Measurements from ENCODE around the gene SF3A1.

SF3A1 gene

GRCh38 chr22:30386960-30387827, 30.5 kb upstream of the SF3A1 start, which contains the start of gene RNF215:
RNF215 (minus strand) TSS chr22:30387411; CDS start chr22:30387313, 98 bp downstream.
- in situ Hi-C loops (cut with HindIII; ENCODE audit: low sequenced_read_pairs) = no loop called here

- in situ Hi-C loops (cut with HindIII; ENCODE audit: low sequenced_read_pairs) = no loop called here
Observed at GRCh38 chr22:30386608-30386959, 29.9 kb upstream of the SF3A1 start.

- in situ Hi-C loops (cut with HindIII; ENCODE audit: low sequenced_read_pairs) = no loop called here
Observed at GRCh38 chr22:30385942-30386341, 29.2 kb upstream of the SF3A1 start.

- in situ Hi-C loops (cut with HindIII; ENCODE audit: low sequenced_read_pairs) = no loop called here
Observed at GRCh38 chr22:30383061-30383460, 26.4 kb upstream of the SF3A1 start.

- in situ Hi-C loops (cut with HindIII; ENCODE audit: low sequenced_read_pairs) = no loop called here
Observed at GRCh38 chr22:30382340-30382739, 25.6 kb upstream of the SF3A1 start.

- in situ Hi-C loops (cut with HindIII; ENCODE audit: low sequenced_read_pairs) = no loop called here
Observed at GRCh38 chr22:30381264-30381663, 24.6 kb upstream of the SF3A1 start.

- in situ Hi-C loops (cut with HindIII; ENCODE audit: low sequenced_read_pairs) = no loop called here
Observed at GRCh38 chr22:30380011-30380410, 23.3 kb upstream of the SF3A1 start.

- in situ Hi-C loops (cut with HindIII; ENCODE audit: low sequenced_read_pairs) = no loop called here
Observed at GRCh38 chr22:30375312-30375849, 18.7 kb upstream of the SF3A1 start.

- in situ Hi-C loops (cut with HindIII; ENCODE audit: low sequenced_read_pairs) = no loop called here
Observed at GRCh38 chr22:30373331-30374325, 16.9 kb upstream of the SF3A1 start.

GRCh38 chr22:30372915-30373314, 16.2 kb upstream of the SF3A1 start:
- in situ Hi-C loops (cut with HindIII; ENCODE audit: low sequenced_read_pairs) = no loop called here

- in situ Hi-C loops (cut with HindIII; ENCODE audit: low sequenced_read_pairs) = no loop called here
Observed at GRCh38 chr22:30371981-30372380, 15.3 kb upstream of the SF3A1 start.

GRCh38 chr22:30371321-30371720, 14.6 kb upstream of the SF3A1 start:
- in situ Hi-C loops (cut with HindIII; ENCODE audit: low sequenced_read_pairs) = no loop called here

GRCh38 chr22:30370641-30371230, 14.0 kb upstream of the SF3A1 start:
- in situ Hi-C loops (cut with HindIII; ENCODE audit: low sequenced_read_pairs) = no loop called here

- in situ Hi-C loops (cut with HindIII; ENCODE audit: low sequenced_read_pairs) = no loop called here
Observed at GRCh38 chr22:30368420-30368819, 11.7 kb upstream of the SF3A1 start.

GRCh38 chr22:30365891-30366290, 9.2 kb upstream of the SF3A1 start:
- in situ Hi-C loops (cut with HindIII; ENCODE audit: low sequenced_read_pairs) = no loop called here

GRCh38 chr22:30362651-30363281, 6.1 kb upstream of the SF3A1 start:
- in situ Hi-C loops (cut with HindIII; ENCODE audit: low sequenced_read_pairs) = no loop called here

- in situ Hi-C loops (cut with HindIII; ENCODE audit: low sequenced_read_pairs) = no loop called here
Observed at GRCh38 chr22:30361916-30362650, 5.4 kb upstream of the SF3A1 start.

- in situ Hi-C loops (cut with HindIII; ENCODE audit: low sequenced_read_pairs) = no loop called here
Observed at GRCh38 chr22:30358541-30358940, 1.8 kb upstream of the SF3A1 start.

- in situ Hi-C loops (cut with HindIII; ENCODE audit: low sequenced_read_pairs) = no loop called here
Observed at GRCh38 chr22:30357650-30358215, 1.0 kb upstream of the SF3A1 start.

- in situ Hi-C loops (cut with HindIII; ENCODE audit: low sequenced_read_pairs) = no loop called here
Observed at GRCh38 chr22:30357236-30357570, 509 bp upstream of the SF3A1 start.

Measured in endothelial cell of hepatic sinusoid (primary cell).